A549 (cell line): ENCODE measurements around the gene SCUBE1. TPM values are rescaled to one million over a fixed set of nuclear protein-coding genes. Genes with fewer than 3 reads are reported as not detected.

Source experiments
- ATAC-seq, 2 experiments: fragments of 200-7000 bp in 1 of 2; fragments of >200 bp in 1 of 2; cut with Nextera tagmentation in 1 of 2; cut with Tn5 transposase in 1 of 2; 3 replicates each; pipeline versions ENCODE4 v1.8.0 to v1.9.1; 2018 to 2020; ENCODE audit warnings: mild to moderate bottlenecking in 1 of 2, moderate library complexity in 1 of 2
- CTCF ChIA-PET: fragments of 300-600 bp; sonication (Branson Sonifier 250); formaldehyde crosslinking; extraction: SDS; loops from one replicate; lab custom pipeline; 2021; ENCODE audit warnings: antibody characterized with exemption, inconsistent platforms; lab: Yijun Ruan, JAX
- POLR2A ChIA-PET: fragments of 350-600 bp; formaldehyde crosslinking; extraction: SDS; loops from one replicate; lab custom pipeline; 2021; ENCODE audit warnings: antibody characterized with exemption, inconsistent platforms; lab: Yijun Ruan, JAX
- DNase-seq, 2 experiments: peaks; one replicate each; pipeline versions ENCODE4 v3.0.0 to v3.0.0-alpha.2; 2011 to 2016; ENCODE audit warnings: low read depth in 1 of 2, low spot score in 1 of 2
- FAIRE-seq: peaks from 2 replicates; lab custom pipeline; 2011; peaks lifted over from hg19 to GRCh38; lab: Jason Lieb, UNC
- H3K27ac ChIP-seq, 2 experiments: fragments of >200 bp; sonication (Bioruptor Twin); formaldehyde crosslinking; 3 replicates each; pipeline ENCODE4 v1.5.1; 2016 to 2017
- H3K4me1 ChIP-seq: fragments of >200 bp; sonication (Bioruptor Twin); formaldehyde crosslinking; 3 replicates; pipeline ENCODE4 v1.6.1; 2016
- H3K4me2 ChIP-seq: fragments of >200 bp; sonication (Bioruptor Twin); formaldehyde crosslinking; 3 replicates; pipeline ENCODE4 v1.6.1; 2016
- H3K4me3 ChIP-seq: fragments of >200 bp; sonication (Bioruptor Twin); formaldehyde crosslinking; 3 replicates; pipeline ENCODE4 v1.5.1; 2016
- H3K9me3 ChIP-seq: fragments of >200 bp; sonication (Bioruptor Twin); formaldehyde crosslinking; 3 replicates; pipeline ENCODE4 v1.6.1; 2016
- FOSB ChIP-seq: fragments of 250-450 bp; sonication (Bioruptor Pico); IDR thresholded peaks from 2 replicates; pipeline ENCODE4 v1.5.0; 2020; ENCODE audit warnings: mild to moderate bottlenecking, moderate library complexity
- FOSL2 ChIP-seq, 2 experiments: fragments of 450-650 bp in 1 of 2; fragments of >200 bp in 1 of 2; sonication (Bioruptor Twin) in 1 of 2; formaldehyde crosslinking; IDR thresholded peaks; 2 replicates each; pipeline versions ENCODE4 v1.5.0 to v1.6.1; 2016 to 2020; ENCODE audit warnings: mild to moderate bottlenecking in 1 of 2, moderate library complexity in 1 of 2
- FOXS1 ChIP-seq: fragments of 250-450 bp; sonication (Bioruptor Pico); IDR thresholded peaks from 2 replicates; pipeline ENCODE4 v1.5.0; 2020; ENCODE audit warnings: mild to moderate bottlenecking, moderate library complexity
- GATA3 ChIP-seq: IDR thresholded peaks from 2 replicates; pipeline ENCODE4 v1.6.1; 2012; ENCODE audit warnings: borderline replicate concordance
- HDAC2 ChIP-seq: fragments of 200-600 bp; sonication (generic); IDR thresholded peaks from 2 replicates; pipeline ENCODE4 v1.6.1; 2016
- HEYL ChIP-seq: fragments of 250-450 bp; sonication (Bioruptor Pico); IDR thresholded peaks from 2 replicates; pipeline ENCODE4 v1.8.0; 2021; ENCODE audit warnings: mild to moderate bottlenecking, moderate library complexity
- HOXA7 ChIP-seq: fragments of 250-450 bp; sonication (Bioruptor Pico); IDR thresholded peaks from 2 replicates; pipeline ENCODE4 v1.5.0; 2020; ENCODE audit warnings: mild to moderate bottlenecking, moderate library complexity
- HOXB5 ChIP-seq: fragments of 250-450 bp; sonication (Bioruptor Pico); IDR thresholded peaks from 2 replicates; pipeline ENCODE4 v1.5.0; 2020; ENCODE audit warnings: mild to moderate bottlenecking, moderate library complexity
- JUNB ChIP-seq: fragments of >200 bp; sonication (Bioruptor Twin); formaldehyde crosslinking; IDR thresholded peaks from 2 replicates; pipeline ENCODE4 v1.6.1; 2016
- MYC ChIP-seq: IDR thresholded peaks from 2 replicates; pipeline ENCODE4 v1.6.1; 2012; ENCODE audit warnings: mild to moderate bottlenecking, inconsistent platforms, low read length, improper control_type of control experiment, borderline replicate concordance
- NR3C1 ChIP-seq: fragments of >200 bp; sonication (Bioruptor Twin); formaldehyde crosslinking; IDR thresholded peaks from 3 replicates; pipeline ENCODE4 v1.6.1; 2017
- RAD21 ChIP-seq, 2 experiments: fragments of >200 bp in 1 of 2; sonication (Bioruptor Twin) in 1 of 2; formaldehyde crosslinking in 1 of 2; IDR thresholded peaks in 1 of 2; conservative IDR thresholded peaks in 1 of 2; 2 replicates in 1 of 2; 3 replicates in 1 of 2; pipeline ENCODE4 v1.6.1; 2012 to 2018; ENCODE audit warnings: inconsistent platforms in 1 of 2
- RARB ChIP-seq: fragments of 250-450 bp; sonication (Bioruptor Pico); IDR thresholded peaks from 2 replicates; pipeline ENCODE4 v1.8.0; 2021; ENCODE audit warnings: mild to moderate bottlenecking, moderate library complexity
- REST ChIP-seq: fragments of 200-600 bp; sonication (generic); IDR thresholded peaks from 2 replicates; pipeline ENCODE4 v1.6.1; 2016; ENCODE audit warnings: antibody characterized with exemption, mild to moderate bottlenecking, moderate library complexity
- RFX5 ChIP-seq: fragments of 450-650 bp; IDR thresholded peaks from 2 replicates; pipeline ENCODE4 v1.7.1; 2014; ENCODE audit warnings: antibody characterized with exemption, mild to moderate bottlenecking, moderate library complexity
- SMC3 ChIP-seq: fragments of >200 bp; sonication (Bioruptor Twin); formaldehyde crosslinking; IDR thresholded peaks from 3 replicates; pipeline ENCODE4 v1.6.1; 2018; ENCODE audit warnings: inconsistent platforms
- SREBF2 ChIP-seq: fragments of 450-650 bp; IDR thresholded peaks from 2 replicates; pipeline ENCODE4 v1.6.1; 2014; ENCODE audit warnings: mild to moderate bottlenecking, moderate library complexity
- TFCP2L1 ChIP-seq: fragments of 250-450 bp; sonication (Bioruptor Pico); IDR thresholded peaks from 2 replicates; pipeline ENCODE4 v1.5.0; 2021; ENCODE audit warnings: mild to moderate bottlenecking
- ZFP36 ChIP-seq: fragments of 450-650 bp; IDR thresholded peaks from 2 replicates; pipeline ENCODE4 v1.6.1; 2014; ENCODE audit warnings: borderline replicate concordance; ENCODE audit not compliant: partially characterized antibody
- ZNF302 ChIP-seq: fragments of 250-450 bp; sonication (Bioruptor Pico); IDR thresholded peaks from 2 replicates; pipeline ENCODE4 v1.9.0; 2021; ENCODE audit warnings: inconsistent platforms, mild to moderate bottlenecking, moderate library complexity
- WGBS: methylation state at CpG from one replicate; pipeline ENCODE4 v1.1.6; 2017; ENCODE audit errors: missing lambda C conversion rate; 5-methylcytosine and 5-hydroxymethylcytosine counted together
- polyA plus RNA-seq, 4 experiments: library from polyadenylated mRNA; depleted of rRNA in 3 of 4; stranded (reverse); fragments of >200 nt; fragmentation: RNase III in 1 of 4; extraction: RNeasy Plus Mini Kit Qiagen cat#74134 plus additional on column Dnase treatment in 1 of 4; gene quantifications; 2 replicates in 3 of 4; 3 replicates in 1 of 4; pipeline ENCODE4 v1.2.3, GENCODE V29; 2011 to 2017
- TF ChIP-seq, protein P1 (sequence below): fragments of 250-450 bp; sonication (Bioruptor Pico); IDR thresholded peaks from 2 replicates; pipeline ENCODE4 v1.5.0; 2020; ENCODE audit warnings: low read depth, mild to moderate bottlenecking, moderate library complexity
- TF ChIP-seq, protein P2 (sequence below): fragments of 450-650 bp; IDR thresholded peaks from 2 replicates; pipeline ENCODE4 v1.6.1; 2014; ENCODE audit warnings: antibody characterized with exemption

Gene SCUBE1
- polyA plus RNA-seq, 2 of the 4 experiments (the other 2 are of a cell fraction): 0.01 to 0.12 TPM

- TF ChIP-seq FOSL2 (IDR thresholded peaks at IDR 0.05): no peak
- no peak for TF ChIP-seq FOSL2 (CRISPR knock-in tag; IDR thresholded peaks at IDR 0.05)
- TF ChIP-seq ZNF302 (CRISPR knock-in tag): no peak
- no peak for TF ChIP-seq HOXB5 (CRISPR knock-in tag)
- TF ChIP-seq HEYL: no peak
- TF ChIP-seq NR3C1: no peak
- TF ChIP-seq HOXA7 (CRISPR knock-in tag): no peak
- TF ChIP-seq JUNB: no peak
- TF ChIP-seq FOXS1 (CRISPR knock-in tag): no peak
- TF ChIP-seq GATA3: no peak
Observed at GRCh38 chr22:43289531-43289963, 53.6 kb downstream of the SCUBE1 start (continued).

GRCh38 chr22:43288807-43289420 lies 54.3 kb downstream of the SCUBE1 start:
- WGBS: 78% methylated on average over 10 of the region's 12 CpGs
- Histone ChIP-seq H3K27ac (no peak overlapping the region), H3K4me1 (peaks cover 9% of the 10 kb centered on the region), H3K4me2 (no peak overlapping the region), H3K9me3 (no peaks in the 10 kb centered on the region), H3K4me3 (no peak overlapping the region)
- ATAC-seq (no peak), DNase-seq (no peak), FAIRE-seq (no peak)
- no peak for TF ChIP-seq SMC3
- TF ChIP-seq FOSB (CRISPR knock-in tag): no peak
- TF ChIP-seq SREBF2: no peak
- TF ChIP-seq FOSL2 (IDR thresholded peaks at IDR 0.05): no peak
- no peak for TF ChIP-seq FOSL2 (CRISPR knock-in tag; IDR thresholded peaks at IDR 0.05)
- no peak for TF ChIP-seq RAD21 (conservative IDR thresholded peaks at IDR 0.05 in 1 of 2, IDR thresholded peaks at IDR 0.05 in 1 of 2)
- no peak for TF ChIP-seq JUNB
- TF ChIP-seq REST: no peak
- TF ChIP-seq HDAC2: no peak
- no peak for TF ChIP-seq TFCP2L1 (CRISPR knock-in tag)
- no peak for TF ChIP-seq ZFP36
- ChIA-PET CTCF (interaction anchor here (1.1 to 4.1 kb wide), 3 partner anchors 15 to 97 kb away, joined by 5 to 13 read pairs (median 6); no protein-coding TSS in a partner anchor), POLR2A (no interaction called here)

DNA sequence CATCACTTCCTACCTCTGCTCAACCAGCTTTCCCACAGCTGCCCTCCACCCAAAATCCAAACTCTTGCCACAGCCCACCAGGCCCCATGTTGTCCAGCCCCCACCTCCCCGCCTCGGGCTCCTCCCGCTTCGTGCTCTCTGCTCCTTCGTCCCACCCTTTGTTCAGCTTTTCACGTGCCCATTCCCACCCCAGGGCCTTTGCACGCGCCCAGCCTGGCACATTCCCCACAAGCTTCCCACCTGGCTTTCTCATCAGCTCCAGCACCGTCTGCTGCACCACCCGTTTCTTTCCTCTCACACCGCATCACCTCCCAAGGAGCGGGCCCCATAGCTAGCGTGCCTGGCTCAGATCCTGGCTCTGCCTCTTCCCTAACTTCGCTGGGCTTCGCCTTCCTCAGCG lies 54.8 kb downstream of the SCUBE1 start:
- Histone ChIP-seq H3K4me1 (peaks cover 3% of the 10 kb centered on the region; the same call in 2 of the 3 replicates), H3K4me3 (no peak overlapping the region), H3K4me2 (no peak overlapping the region), H3K9me3 (no peaks in the 10 kb centered on the region), H3K27ac (no peak overlapping the region)
- POLR2A ChIA-PET: no interaction called here
- FAIRE-seq: no peak
- no peak for DNase-seq
- CTCF ChIA-PET: interaction anchor here (1.1 to 4.1 kb wide), 3 partner anchors 14 to 98 kb away, joined by 5 to 13 read pairs (median 6); no protein-coding TSS in a partner anchor
- 91% methylated on average over 14 of the region's 16 CpGs for WGBS
- no peak for TF ChIP-seq HOXA7 (CRISPR knock-in tag)
- no peak for TF ChIP-seq RARB (CRISPR knock-in tag)
- TF ChIP-seq, protein P1, sequence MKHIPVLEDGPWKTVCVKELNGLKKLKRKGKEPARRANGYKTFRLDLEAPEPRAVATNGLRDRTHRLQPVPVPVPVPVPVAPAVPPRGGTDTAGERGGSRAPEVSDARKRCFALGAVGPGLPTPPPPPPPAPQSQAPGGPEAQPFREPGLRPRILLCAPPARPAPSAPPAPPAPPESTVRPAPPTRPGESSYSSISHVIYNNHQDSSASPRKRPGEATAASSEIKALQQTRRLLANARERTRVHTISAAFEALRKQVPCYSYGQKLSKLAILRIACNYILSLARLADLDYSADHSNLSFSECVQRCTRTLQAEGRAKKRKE: no peak
- TF ChIP-seq MYC: no peak
- TF ChIP-seq RAD21 (conservative IDR thresholded peaks at IDR 0.05 in 1 of 2, IDR thresholded peaks at IDR 0.05 in 1 of 2): no peak
- TF ChIP-seq, protein P2, sequence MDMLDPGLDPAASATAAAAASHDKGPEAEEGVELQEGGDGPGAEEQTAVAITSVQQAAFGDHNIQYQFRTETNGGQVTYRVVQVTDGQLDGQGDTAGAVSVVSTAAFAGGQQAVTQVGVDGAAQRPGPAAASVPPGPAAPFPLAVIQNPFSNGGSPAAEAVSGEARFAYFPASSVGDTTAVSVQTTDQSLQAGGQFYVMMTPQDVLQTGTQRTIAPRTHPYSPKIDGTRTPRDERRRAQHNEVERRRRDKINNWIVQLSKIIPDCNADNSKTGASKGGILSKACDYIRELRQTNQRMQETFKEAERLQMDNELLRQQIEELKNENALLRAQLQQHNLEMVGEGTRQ: no peak
- TF ChIP-seq RFX5: no peak
- TF ChIP-seq REST: no peak
- no peak for ATAC-seq
